GM12864 (cell line): ENCODE results near the gene ZNF700.
"Not testable (repeated sequence)": the region's sequence is repeated elsewhere in the genome, so short reads cannot be mapped to it uniquely, and the experiment has no call there.

Experiments used
- DNase-seq: peaks from one replicate; pipeline ENCODE4 v3.0.0-alpha.2; 2011; ENCODE audit warnings: low read depth
- H3K4me3 ChIP-seq: 2 replicates; pipeline ENCODE4 v1.5.1; 2011; ENCODE audit warnings: mild to moderate bottlenecking, low read depth, low read length, control low read depth
- TF ChIP-seq, protein P1 (sequence below): IDR thresholded peaks from 2 replicates; pipeline ENCODE4 v1.5.1; 2011; ENCODE audit warnings: low read depth, mild to moderate bottlenecking, moderate library complexity, low read length, control low read depth, inconsistent platforms; ENCODE audit errors: missing control alignments

Gene ZNF700

DNA sequence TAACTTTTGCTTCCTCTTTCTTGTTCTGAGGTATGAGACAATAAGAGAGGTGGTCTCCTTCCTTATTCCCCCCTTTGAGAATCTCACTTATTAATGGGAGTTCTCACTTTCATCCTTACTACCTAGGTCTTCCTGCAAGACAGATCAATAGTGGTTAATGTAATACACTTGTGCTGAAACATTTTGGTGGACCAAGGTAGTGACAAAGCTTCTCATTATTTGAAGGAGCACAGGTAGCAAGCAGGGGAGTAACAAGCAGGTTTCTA, 17.9 kb downstream of the ZNF700 start:
- H3K4me3 ChIP-seq = no peak overlapping the region
- TF ChIP-seq, protein P1, sequence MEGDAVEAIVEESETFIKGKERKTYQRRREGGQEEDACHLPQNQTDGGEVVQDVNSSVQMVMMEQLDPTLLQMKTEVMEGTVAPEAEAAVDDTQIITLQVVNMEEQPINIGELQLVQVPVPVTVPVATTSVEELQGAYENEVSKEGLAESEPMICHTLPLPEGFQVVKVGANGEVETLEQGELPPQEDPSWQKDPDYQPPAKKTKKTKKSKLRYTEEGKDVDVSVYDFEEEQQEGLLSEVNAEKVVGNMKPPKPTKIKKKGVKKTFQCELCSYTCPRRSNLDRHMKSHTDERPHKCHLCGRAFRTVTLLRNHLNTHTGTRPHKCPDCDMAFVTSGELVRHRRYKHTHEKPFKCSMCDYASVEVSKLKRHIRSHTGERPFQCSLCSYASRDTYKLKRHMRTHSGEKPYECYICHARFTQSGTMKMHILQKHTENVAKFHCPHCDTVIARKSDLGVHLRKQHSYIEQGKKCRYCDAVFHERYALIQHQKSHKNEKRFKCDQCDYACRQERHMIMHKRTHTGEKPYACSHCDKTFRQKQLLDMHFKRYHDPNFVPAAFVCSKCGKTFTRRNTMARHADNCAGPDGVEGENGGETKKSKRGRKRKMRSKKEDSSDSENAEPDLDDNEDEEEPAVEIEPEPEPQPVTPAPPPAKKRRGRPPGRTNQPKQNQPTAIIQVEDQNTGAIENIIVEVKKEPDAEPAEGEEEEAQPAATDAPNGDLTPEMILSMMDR = no peak
- DNase-seq = no peak

- TF ChIP-seq, protein P1 = no peak
Measured at GRCh38 chr19:11944656-11945055, 19.7 kb downstream of the ZNF700 start.

GRCh38 chr19:11948646-11949045, 23.7 kb downstream of the ZNF700 start:
- TF ChIP-seq, protein P1 = no peak
- no peak for DNase-seq
- H3K4me3 ChIP-seq = no peak overlapping the region

More at GRCh38 chr19:11944656-11945055, 19.7 kb downstream of the ZNF700 start:
- H3K4me3 ChIP-seq = no peak overlapping the region
- no peak for DNase-seq

GRCh38 chr19:11949201-11949600, 24.3 kb downstream of the ZNF700 start:
- H3K4me3 ChIP-seq = no peak overlapping the region
- no peak for DNase-seq
- TF ChIP-seq, protein P1 = no peak

DNA sequence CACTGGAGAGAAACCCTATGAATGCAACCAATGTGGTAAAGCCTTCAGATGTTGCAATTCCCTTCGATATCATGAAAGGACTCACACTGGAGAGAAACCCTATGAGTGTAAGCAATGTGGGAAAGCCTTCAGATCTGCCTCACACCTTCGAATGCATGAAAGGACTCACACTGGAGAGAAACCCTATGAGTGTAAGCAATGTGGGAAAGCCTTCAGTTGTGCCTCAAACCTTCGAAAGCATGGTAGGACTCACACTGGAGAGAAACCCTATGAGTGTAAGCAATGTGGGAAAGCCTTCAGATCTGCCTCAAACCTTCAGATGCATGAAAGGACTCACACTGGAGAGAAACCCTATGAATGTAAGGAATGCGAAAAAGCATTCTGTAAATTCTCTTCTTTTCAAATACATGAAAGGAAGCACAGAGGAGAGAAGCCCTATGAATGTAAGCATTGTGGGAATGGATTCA, 24.7 kb downstream of the ZNF700 start:
- DNase-seq, H3K4me3 ChIP-seq: not testable (repeated sequence)

GRCh38 chr19:11950312-11950711, 25.4 kb downstream of the ZNF700 start:
- no peak overlapping the region for H3K4me3 ChIP-seq
- DNase-seq = no peak
- TF ChIP-seq, protein P1 = no peak

DNA sequence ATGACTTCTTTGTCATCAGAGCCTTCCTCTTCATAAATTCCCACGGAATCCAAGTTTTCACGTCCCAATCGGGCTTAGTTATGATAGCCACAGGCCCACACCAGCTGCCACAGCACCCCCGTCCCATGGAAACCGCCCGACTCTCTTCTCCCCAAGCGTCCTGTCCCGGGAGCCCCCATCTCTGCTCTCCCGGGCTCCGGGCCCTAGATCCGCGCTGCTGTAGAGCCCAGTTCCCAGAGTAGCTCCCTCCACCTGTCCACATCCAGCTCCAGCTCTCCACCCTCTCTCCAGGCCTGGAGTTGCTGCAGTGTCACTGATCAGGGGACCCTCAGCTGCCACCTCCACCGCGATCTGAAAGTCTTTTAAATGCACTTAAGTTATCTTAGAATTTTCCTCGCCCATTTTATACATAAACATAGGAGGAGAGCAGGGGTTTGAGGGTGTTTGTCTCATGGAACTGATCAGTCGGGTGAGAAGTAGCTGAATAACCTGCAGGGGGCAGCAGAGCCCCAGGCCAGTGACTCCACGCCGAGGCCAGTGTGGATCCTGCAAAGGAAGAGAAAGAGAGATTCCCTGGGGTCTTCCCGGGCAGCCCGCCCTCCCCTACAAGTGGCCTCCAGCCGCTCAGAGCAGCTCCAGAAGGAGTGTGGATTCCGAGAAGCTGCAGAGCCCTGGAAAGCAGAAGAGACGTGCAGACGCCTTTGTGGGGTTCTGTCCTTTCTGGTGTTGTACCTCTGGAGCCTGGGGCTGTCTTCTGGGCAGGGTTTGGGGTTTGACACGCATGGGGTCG, 38.9 kb downstream of the ZNF700 start:
- TF ChIP-seq, protein P1 = peak; percentile 83
- H3K4me3 ChIP-seq = no peak overlapping the region; the same call in none of the 2 replicates
- DNase-seq = no peak
